Renal cortical epithelial cell (primary cell): Measurements from ENCODE around the gene MUL1. TPM values are rescaled to one million over a fixed set of nuclear protein-coding genes. Genes with fewer than 3 reads are reported as not detected.

Source experiments
- DNase-seq: peaks from one replicate; pipeline ENCODE4 v3.0.0-alpha.2; 2011; ENCODE audit warnings: low read depth
- total RNA-seq: library from RNA; depleted of rRNA; stranded (reverse); fragments of >200 nt; gene quantifications from 2 replicates; pipeline ENCODE4 v1.2.3, GENCODE V29; 2014

The MUL1 gene
- total RNA-seq, 1 donor from 2014 or later: 66.7 TPM

GRCh38 chr1:20485527-20486456 lies 22.2 kb downstream of the MUL1 start, which contains the start of gene CAMK2N1:
Gene CAMK2N1, minus strand, starts transcription at chr1:20486210. Its CDS starts 831 bp downstream, at chr1:20485379.
- no peak for DNase-seq

- no peak for DNase-seq
Observed at GRCh38 chr1:20484519-20485462, 23.2 kb downstream of the MUL1 start.

GRCh38 chr1:20483833-20484518 lies 24.0 kb downstream of the MUL1 start:
- DNase-seq: no peak

GRCh38 chr1:20483098-20483832 lies 24.7 kb downstream of the MUL1 start:
- DNase-seq: no peak

- DNase-seq: no peak
Observed at GRCh38 chr1:20481643-20482498, 26.1 kb downstream of the MUL1 start.

GRCh38 chr1:20480951-20481617 lies 26.9 kb downstream of the MUL1 start:
- DNase-seq: peak; percentile 86

GRCh38 chr1:20480243-20480944 lies 27.6 kb downstream of the MUL1 start:
- DNase-seq: peak; percentile 93

- no peak for DNase-seq
Observed at GRCh38 chr1:20479840-20480239, 28.1 kb downstream of the MUL1 start.

- no peak for DNase-seq
Observed at GRCh38 chr1:20478057-20478635, 29.8 kb downstream of the MUL1 start.

GRCh38 chr1:20477348-20478056 lies 30.4 kb downstream of the MUL1 start:
- peak; percentile 56 for DNase-seq

GRCh38 chr1:20476265-20477038 lies 31.5 kb downstream of the MUL1 start:
- DNase-seq: peak; percentile 80

- no peak for DNase-seq
Observed at GRCh38 chr1:20474996-20475395, 33.0 kb downstream of the MUL1 start.

GRCh38 chr1:20474333-20474975 lies 33.5 kb downstream of the MUL1 start:
- DNase-seq: peak; percentile 49

GRCh38 chr1:20473894-20474293 lies 34.1 kb downstream of the MUL1 start:
- no peak for DNase-seq

- DNase-seq: peak; percentile 61
Observed at GRCh38 chr1:20472860-20473711, 34.9 kb downstream of the MUL1 start.

GRCh38 chr1:20472121-20472520 lies 35.8 kb downstream of the MUL1 start:
- DNase-seq: no peak
